GM12864 (cell line): ENCODE results near the gene RPH3AL.

Experiments used
- DNase-seq: peaks from one replicate; pipeline ENCODE4 v3.0.0-alpha.2; 2011; ENCODE audit warnings: low read depth
- H3K4me3 ChIP-seq: 2 replicates; pipeline ENCODE4 v1.5.1; 2011; ENCODE audit warnings: mild to moderate bottlenecking, low read depth, low read length, control low read depth
- TF ChIP-seq, protein P1 (sequence below): IDR thresholded peaks from 2 replicates; pipeline ENCODE4 v1.5.1; 2011; ENCODE audit warnings: low read depth, mild to moderate bottlenecking, moderate library complexity, low read length, control low read depth, inconsistent platforms; ENCODE audit errors: missing control alignments

The RPH3AL gene

DNA sequence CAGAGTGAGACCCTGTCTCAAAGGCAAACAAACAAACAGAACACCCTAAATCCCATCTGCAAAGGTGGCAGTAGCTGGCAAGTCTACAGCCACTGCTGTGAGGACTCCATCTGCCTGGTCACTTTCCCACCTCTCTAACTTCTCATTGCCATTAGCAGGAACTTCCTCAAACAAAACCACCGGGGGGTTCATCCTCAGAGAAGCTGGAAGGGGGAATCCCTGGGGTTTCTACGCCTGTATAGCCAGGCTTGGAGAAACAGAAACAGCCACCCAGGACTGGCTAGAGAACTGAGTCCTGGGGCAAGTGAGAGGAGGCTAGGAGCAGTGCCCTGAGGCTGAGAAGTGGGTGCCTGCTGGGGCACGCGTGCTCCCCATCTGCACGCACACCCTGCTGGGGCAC lies 7.3 kb downstream of the RPH3AL start:
- TF ChIP-seq, protein P1, sequence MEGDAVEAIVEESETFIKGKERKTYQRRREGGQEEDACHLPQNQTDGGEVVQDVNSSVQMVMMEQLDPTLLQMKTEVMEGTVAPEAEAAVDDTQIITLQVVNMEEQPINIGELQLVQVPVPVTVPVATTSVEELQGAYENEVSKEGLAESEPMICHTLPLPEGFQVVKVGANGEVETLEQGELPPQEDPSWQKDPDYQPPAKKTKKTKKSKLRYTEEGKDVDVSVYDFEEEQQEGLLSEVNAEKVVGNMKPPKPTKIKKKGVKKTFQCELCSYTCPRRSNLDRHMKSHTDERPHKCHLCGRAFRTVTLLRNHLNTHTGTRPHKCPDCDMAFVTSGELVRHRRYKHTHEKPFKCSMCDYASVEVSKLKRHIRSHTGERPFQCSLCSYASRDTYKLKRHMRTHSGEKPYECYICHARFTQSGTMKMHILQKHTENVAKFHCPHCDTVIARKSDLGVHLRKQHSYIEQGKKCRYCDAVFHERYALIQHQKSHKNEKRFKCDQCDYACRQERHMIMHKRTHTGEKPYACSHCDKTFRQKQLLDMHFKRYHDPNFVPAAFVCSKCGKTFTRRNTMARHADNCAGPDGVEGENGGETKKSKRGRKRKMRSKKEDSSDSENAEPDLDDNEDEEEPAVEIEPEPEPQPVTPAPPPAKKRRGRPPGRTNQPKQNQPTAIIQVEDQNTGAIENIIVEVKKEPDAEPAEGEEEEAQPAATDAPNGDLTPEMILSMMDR, result no peak

DNA sequence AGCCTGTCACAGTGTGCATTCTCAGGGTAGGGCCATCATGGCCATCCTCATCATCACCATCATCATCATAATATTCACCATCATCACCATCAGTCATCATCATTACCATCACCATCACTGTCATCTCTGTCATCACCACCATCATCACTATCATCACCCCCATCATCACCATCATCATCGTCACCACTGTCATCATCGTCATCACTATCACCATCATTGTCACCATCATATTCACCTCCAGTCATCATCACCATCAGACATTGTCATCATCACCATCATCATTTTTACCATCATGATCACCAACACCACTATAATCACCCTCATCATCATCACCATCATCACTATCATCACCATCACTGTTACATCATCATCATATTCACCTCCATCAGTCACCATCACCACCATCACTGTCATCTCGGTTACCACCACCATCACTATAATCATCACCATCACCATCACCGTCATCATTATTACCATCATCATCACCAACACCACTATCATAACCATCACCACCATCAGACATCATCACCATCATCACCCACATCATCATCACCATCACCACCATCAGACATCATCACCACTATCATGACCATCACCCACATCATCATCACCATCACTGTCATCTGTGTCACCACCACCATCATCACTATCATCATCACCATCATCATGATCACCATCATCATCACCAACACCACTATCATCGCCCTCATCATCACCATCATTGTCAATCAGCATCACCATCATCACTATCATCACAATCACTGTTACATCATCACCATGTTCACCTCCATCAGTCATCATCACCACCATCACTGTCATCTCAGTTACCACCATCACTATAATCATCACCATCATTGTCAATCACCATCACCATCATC lies 8.5 kb downstream of the RPH3AL start:
- no peak overlapping the region for H3K4me3 ChIP-seq
- TF ChIP-seq, protein P1, result no peak
- no peak for DNase-seq

More for the DNA sequence above, 7.3 kb downstream of the RPH3AL start:
- no peak overlapping the region for H3K4me3 ChIP-seq
- no peak for DNase-seq

DNA sequence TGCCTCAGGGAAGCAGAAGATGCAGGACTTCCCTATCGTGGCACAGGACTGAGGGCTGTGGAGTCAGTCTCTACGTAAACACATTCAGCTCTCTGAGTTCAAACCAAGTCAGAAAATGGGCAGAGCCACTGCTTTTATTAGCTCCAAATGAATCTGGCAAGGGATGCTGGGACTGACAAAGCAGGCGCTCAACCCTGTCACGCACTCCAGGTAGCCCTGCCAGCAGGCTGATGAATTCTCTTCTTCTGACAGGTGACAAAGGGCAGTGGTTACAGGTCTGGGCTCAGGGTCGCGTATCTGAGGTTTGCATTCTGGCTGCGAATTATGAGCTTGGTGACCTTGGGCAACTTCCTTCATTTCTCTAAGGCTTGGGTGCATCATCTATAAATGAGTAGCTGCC lies 9.4 kb downstream of the RPH3AL start:
- TF ChIP-seq, protein P1, result no peak
- H3K4me3 ChIP-seq, result no peak overlapping the region
- no peak for DNase-seq

DNA sequence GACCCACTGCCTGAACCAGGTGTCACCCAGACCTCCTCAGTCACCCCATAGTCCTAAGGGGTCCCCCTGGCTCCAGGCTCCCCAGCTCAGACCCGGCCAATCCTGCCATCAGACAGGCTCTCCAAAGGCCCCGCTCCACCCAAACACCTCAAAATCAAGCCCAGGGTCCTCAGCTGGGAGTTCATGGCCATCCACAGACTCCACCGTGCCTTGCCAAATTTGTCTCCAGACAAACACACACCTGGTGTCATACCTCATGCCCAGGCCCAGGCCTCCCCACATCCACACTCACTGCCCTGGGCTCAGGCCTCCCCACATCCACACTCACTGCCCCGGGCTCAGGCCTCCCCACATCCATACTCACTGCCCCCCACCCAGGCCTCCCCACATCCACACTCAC lies 12.5 kb downstream of the RPH3AL start:
- H3K4me3 ChIP-seq, result no peak overlapping the region
- TF ChIP-seq, protein P1, result no peak
- DNase-seq, result no peak

DNA sequence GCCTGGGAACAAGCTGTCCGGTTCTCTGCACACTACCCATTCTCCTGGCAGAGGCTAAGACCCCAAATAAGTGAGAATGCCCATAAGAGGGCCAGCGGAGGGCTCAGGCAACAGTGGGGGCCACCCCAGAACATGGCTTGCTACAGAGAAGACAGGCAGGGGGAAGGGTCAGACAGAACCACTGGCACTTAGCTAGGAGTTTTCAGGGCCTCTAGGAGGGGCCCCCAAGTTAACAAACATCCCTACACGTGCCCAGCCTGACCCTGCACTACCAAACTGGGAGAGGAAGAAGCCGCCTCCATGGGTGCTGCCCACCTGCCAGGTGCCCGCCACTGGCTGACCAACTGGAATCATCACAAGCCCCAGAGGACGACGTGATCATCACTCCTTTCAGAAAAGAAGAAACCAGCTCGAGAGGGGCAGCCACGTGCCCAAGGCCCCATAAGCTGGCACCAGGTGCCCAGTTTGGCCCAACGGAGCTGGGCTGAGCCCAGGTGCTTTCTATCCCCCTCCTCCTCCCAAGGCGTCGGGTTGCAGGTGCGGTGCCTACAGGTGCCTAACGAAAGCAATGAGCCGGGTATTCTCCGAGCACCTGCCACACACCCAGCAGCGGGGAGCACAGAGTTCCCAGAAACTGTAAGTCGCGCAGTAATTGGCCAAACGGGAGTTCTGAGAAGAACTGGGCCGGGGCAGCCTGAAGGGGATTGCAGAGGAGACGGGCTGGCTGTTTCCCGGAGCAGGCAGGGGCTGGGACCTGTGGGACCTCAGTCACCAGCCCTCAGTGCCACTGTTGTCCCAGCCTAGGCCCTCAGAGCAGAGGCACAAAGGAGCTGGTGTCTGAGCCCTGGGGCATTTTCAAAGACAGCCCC lies 13.2 kb downstream of the RPH3AL start:
- DNase-seq, result no peak
- H3K4me3 ChIP-seq, result no peak overlapping the region
- TF ChIP-seq, protein P1, result no peak

DNA sequence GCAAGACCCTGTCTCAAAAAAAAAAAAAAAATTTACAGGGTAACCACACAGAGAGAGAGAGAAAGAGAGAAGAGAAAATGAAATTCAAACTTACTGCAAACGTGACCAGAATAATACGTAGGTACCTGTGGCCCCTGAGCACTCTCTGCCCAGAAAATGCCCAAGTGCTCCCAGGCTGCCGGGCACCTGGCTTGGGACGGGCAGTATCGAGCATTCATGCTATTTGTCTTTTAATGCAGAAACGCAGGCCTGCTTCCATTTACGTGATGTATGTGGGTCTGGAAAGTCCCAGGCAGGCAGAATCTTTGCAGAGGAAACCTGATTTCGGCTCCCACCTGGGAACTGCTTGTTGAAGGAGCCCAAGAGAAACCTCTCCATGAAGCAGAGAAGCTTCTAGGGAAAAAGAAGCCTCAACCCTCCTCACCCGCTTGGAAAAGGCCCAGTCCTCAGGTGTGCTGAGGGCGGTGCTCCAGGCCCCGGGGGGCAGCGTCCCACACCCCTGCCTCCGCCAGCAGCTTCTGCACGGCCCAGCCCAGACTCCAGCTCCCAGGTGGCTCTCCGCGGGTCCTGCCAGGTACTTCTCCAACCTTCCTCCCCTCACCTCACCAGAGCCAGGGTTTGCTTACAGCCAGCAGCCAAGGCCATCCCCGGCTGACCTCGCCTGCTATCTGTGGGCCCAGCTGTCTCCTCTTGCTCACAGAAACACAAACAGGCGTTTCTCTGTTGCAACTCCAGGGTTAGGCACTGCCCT lies 14.0 kb downstream of the RPH3AL start:
- DNase-seq, result no peak
- H3K4me3 ChIP-seq, result no peak overlapping the region

More for the DNA sequence above, 14.0 kb downstream of the RPH3AL start:
- TF ChIP-seq, protein P1, result no peak
